ENCODE data around the gene CTNNAL1. TPM values are rescaled to one million over a fixed set of nuclear protein-coding genes. Genes with fewer than 3 reads are reported as not detected.
A peak's percentile ranks its signal among the peaks of the same experiment; 100 is the strongest.

Gene CTNNAL1
- total and polyA plus RNA-seq, 9 of the 15 experiments (the other 6 are each of a cell fraction or from before 2014, with no cell fraction given), result 23.2 to 78.0 (median 46.7) TPM

DNA sequence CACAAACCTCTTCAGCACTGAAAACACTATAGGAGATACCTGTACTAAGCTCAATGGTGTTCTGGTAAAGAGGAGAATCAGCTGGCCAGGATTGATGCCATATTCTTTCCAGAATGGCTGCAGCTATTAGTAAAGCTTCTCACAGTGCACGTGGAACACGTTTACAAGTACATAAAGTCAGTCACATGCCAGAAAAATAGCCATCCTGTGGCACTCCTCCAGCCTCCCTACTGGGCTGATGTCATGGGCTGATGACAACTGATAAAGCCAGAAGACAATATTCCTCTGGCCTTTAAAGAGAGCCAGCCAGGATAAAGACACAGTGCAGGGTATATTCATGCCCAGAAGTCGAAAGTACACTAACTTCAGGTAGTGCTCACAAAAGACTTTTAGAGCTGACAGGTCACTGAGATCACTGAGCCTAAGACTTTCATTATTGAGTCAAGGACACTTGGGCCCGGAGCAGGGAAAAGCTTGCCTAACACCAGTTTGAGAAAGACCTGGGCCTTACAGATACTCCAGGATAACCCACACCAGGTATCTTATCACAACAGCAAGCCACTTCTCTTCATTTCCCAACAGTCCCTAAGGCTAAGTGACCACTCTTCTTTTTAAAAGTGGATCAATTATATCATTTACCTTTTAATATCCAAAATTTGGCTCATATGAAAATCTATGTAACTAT, 49.7 kb downstream of the CTNNAL1 start (continued):
- TF ChIP-seq, protein P1, sequence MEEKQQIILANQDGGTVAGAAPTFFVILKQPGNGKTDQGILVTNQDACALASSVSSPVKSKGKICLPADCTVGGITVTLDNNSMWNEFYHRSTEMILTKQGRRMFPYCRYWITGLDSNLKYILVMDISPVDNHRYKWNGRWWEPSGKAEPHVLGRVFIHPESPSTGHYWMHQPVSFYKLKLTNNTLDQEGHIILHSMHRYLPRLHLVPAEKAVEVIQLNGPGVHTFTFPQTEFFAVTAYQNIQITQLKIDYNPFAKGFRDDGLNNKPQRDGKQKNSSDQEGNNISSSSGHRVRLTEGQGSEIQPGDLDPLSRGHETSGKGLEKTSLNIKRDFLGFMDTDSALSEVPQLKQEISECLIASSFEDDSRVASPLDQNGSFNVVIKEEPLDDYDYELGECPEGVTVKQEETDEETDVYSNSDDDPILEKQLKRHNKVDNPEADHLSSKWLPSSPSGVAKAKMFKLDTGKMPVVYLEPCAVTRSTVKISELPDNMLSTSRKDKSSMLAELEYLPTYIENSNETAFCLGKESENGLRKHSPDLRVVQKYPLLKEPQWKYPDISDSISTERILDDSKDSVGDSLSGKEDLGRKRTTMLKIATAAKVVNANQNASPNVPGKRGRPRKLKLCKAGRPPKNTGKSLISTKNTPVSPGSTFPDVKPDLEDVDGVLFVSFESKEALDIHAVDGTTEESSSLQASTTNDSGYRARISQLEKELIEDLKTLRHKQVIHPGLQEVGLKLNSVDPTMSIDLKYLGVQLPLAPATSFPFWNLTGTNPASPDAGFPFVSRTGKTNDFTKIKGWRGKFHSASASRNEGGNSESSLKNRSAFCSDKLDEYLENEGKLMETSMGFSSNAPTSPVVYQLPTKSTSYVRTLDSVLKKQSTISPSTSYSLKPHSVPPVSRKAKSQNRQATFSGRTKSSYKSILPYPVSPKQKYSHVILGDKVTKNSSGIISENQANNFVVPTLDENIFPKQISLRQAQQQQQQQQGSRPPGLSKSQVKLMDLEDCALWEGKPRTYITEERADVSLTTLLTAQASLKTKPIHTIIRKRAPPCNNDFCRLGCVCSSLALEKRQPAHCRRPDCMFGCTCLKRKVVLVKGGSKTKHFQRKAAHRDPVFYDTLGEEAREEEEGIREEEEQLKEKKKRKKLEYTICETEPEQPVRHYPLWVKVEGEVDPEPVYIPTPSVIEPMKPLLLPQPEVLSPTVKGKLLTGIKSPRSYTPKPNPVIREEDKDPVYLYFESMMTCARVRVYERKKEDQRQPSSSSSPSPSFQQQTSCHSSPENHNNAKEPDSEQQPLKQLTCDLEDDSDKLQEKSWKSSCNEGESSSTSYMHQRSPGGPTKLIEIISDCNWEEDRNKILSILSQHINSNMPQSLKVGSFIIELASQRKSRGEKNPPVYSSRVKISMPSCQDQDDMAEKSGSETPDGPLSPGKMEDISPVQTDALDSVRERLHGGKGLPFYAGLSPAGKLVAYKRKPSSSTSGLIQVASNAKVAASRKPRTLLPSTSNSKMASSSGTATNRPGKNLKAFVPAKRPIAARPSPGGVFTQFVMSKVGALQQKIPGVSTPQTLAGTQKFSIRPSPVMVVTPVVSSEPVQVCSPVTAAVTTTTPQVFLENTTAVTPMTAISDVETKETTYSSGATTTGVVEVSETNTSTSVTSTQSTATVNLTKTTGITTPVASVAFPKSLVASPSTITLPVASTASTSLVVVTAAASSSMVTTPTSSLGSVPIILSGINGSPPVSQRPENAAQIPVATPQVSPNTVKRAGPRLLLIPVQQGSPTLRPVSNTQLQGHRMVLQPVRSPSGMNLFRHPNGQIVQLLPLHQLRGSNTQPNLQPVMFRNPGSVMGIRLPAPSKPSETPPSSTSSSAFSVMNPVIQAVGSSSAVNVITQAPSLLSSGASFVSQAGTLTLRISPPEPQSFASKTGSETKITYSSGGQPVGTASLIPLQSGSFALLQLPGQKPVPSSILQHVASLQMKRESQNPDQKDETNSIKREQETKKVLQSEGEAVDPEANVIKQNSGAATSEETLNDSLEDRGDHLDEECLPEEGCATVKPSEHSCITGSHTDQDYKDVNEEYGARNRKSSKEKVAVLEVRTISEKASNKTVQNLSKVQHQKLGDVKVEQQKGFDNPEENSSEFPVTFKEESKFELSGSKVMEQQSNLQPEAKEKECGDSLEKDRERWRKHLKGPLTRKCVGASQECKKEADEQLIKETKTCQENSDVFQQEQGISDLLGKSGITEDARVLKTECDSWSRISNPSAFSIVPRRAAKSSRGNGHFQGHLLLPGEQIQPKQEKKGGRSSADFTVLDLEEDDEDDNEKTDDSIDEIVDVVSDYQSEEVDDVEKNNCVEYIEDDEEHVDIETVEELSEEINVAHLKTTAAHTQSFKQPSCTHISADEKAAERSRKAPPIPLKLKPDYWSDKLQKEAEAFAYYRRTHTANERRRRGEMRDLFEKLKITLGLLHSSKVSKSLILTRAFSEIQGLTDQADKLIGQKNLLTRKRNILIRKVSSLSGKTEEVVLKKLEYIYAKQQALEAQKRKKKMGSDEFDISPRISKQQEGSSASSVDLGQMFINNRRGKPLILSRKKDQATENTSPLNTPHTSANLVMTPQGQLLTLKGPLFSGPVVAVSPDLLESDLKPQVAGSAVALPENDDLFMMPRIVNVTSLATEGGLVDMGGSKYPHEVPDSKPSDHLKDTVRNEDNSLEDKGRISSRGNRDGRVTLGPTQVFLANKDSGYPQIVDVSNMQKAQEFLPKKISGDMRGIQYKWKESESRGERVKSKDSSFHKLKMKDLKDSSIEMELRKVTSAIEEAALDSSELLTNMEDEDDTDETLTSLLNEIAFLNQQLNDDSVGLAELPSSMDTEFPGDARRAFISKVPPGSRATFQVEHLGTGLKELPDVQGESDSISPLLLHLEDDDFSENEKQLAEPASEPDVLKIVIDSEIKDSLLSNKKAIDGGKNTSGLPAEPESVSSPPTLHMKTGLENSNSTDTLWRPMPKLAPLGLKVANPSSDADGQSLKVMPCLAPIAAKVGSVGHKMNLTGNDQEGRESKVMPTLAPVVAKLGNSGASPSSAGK (IDR thresholded peaks at IDR 0.05), result peak; percentile 68
- TF ChIP-seq DMBX1 (CRISPR knock-in tag; IDR thresholded peaks at IDR 0.05; ENCODE audit: borderline replicate concordance), result no peak
- peak; percentile 65 for TF ChIP-seq CREM (IDR thresholded peaks at IDR 0.05; ENCODE audit: low read depth)
- no peak for TF ChIP-seq ZNF584 (CRISPR knock-in tag; IDR thresholded peaks at IDR 0.05; ENCODE audit: low read depth)
- no peak for TF ChIP-seq GABPA (tag; conservative IDR thresholded peaks at IDR 0.05; ENCODE audit: low read depth)
